Testis (tissue), 3 donors: ENCODE data around the gene TSPAN32. TPM values are rescaled to one million over a fixed set of nuclear protein-coding genes. Genes with fewer than 3 reads are reported as not detected.

Experiments
- DNase-seq: peaks from one replicate; pipeline ENCODE4 v3.0.0-alpha.2; 2019
- H3K27ac ChIP-seq, 2 donors: fragments of 200-600 bp; sonication (generic); one replicate each; pipeline ENCODE4 v1.5.1; 2019
- H3K27me3 ChIP-seq: fragments of 200-600 bp; sonication (generic); one replicate; pipeline ENCODE4 v1.5.1; 2019
- H3K36me3 ChIP-seq: fragments of 200-600 bp; sonication (generic); one replicate; pipeline ENCODE4 v1.5.1; 2017; ENCODE audit warnings: low read depth; ENCODE audit errors: missing control alignments
- H3K4me1 ChIP-seq: fragments of 200-600 bp; sonication (generic); one replicate; pipeline ENCODE4 v1.5.1; 2019
- H3K4me3 ChIP-seq, 2 donors: fragments of 200-600 bp; sonication (generic); one replicate each; pipeline ENCODE4 v1.5.1; 2017 to 2019
- H3K9me3 ChIP-seq: fragments of 200-600 bp; sonication (generic); one replicate; pipeline ENCODE4 v1.5.1; 2017
- CTCF ChIP-seq, 3 experiments: fragments of 450-650 bp in 2 of 3; fragments of 200-600 bp in 1 of 3; sonication (generic) in 1 of 3; IDR thresholded peaks; one replicate each; pipeline ENCODE4 v1.5.1; 2016 to 2019; ENCODE audit warnings: antibody characterized with exemption in 3 of 3, mild to moderate bottlenecking in 2 of 3, moderate library complexity in 1 of 3
- POLR2A ChIP-seq: fragments of 450-650 bp; IDR thresholded peaks from one replicate; pipeline ENCODE4 v1.6.1; 2017; ENCODE audit warnings: antibody characterized with exemption, mild to moderate bottlenecking, moderate library complexity
- WGBS, 2 donors: methylation state at CpG; one replicate each; pipeline ENCODE4 v1.1.5; 2018; 5-methylcytosine and 5-hydroxymethylcytosine counted together
- intact Hi-C: fragments of 100-400 bp; cut with DNase I; formaldehyde crosslinking; loops from one replicate; pipeline ENCODE4 v1.15.1; 2023; ENCODE audit warnings: low total_unique reads
- polyA plus RNA-seq: library from polyadenylated mRNA; stranded (reverse); fragments of 350-450 nt; fragmentation: Illumina TruSeq; extraction: RNeasy Lipid Tissue Mini Kit (QIAGEN cat#74804); gene quantifications from one replicate; pipeline ENCODE4 v1.2.3, GENCODE V29; 2014; ENCODE audit warnings: low read depth, low replicate concordance; ENCODE audit not compliant: insufficient read depth
- total RNA-seq, 2 donors: library from RNA; depleted of rRNA; stranded (reverse); fragments of >200 nt; gene quantifications; one replicate each; pipeline ENCODE4 v1.2.3, GENCODE V29; 2016

TSPAN32 gene
- total and polyA plus RNA-seq, 3 donors from 2014 or later = 1.0 to 1.5 (median 1.1) TPM

GRCh38 chr11:2267306-2267850, 34.4 kb upstream of the TSPAN32 start:
- intact Hi-C loops = no loop called here
- WGBS, 2 donors = 82 to 83% methylated on average over 4 to 12 of the region's 12 CpGs
- Histone ChIP-seq H3K9me3 (no peaks in the 10 kb centered on the region), H3K4me1 (peaks cover 9% of the 10 kb centered on the region), H3K36me3 (no peaks in the 10 kb centered on the region), H3K27me3 (peaks cover 3% of the 10 kb centered on the region), H3K27ac (no peak overlapping the region), H3K4me3 (no peak overlapping the region)
- TF ChIP-seq CTCF (IDR thresholded peaks at IDR 0.05) = no peak
- no peak for TF ChIP-seq POLR2A
- DNase-seq = peak; percentile 4

GRCh38 chr11:2267851-2268728, 33.7 kb upstream of the TSPAN32 start:
- H3K9me3 ChIP-seq = no peaks in the 10 kb centered on the region
- peaks cover 9% of the 10 kb centered on the region for H3K4me1 ChIP-seq
- peak; percentile 12 for DNase-seq
- WGBS, 2 donors = 53 to 68% methylated on average over 5 to 26 of the region's 26 CpGs
- TF ChIP-seq CTCF (IDR thresholded peaks at IDR 0.05) = no peak
- no peak for TF ChIP-seq POLR2A
- H3K4me3 ChIP-seq = no peak overlapping the region
- H3K27me3 ChIP-seq = peaks cover 3% of the 10 kb centered on the region
- no peaks in the 10 kb centered on the region for H3K36me3 ChIP-seq
- intact Hi-C loops = no loop called here
- no peak overlapping the region for H3K27ac ChIP-seq

- Histone ChIP-seq H3K4me1 (peaks cover 9% of the 10 kb centered on the region), H3K27ac (peak overlapping the region in 1 of 2 donors; percentile 69)
Measured at GRCh38 chr11:2268729-2269600, 32.8 kb upstream of the TSPAN32 start.

More at GRCh38 chr11:2268729-2269600, 32.8 kb upstream of the TSPAN32 start:
- H3K4me3 ChIP-seq = peak overlapping the region; percentile 45 to 57
- no peaks in the 10 kb centered on the region for H3K36me3 ChIP-seq
- peak; percentile 22 for DNase-seq
- TF ChIP-seq POLR2A (no peak), CTCF (IDR thresholded peaks at IDR 0.05) (no peak)
- WGBS, 2 donors = 0 to 2% methylated on average over 10 to 89 of the region's 89 CpGs
- no peaks in the 10 kb centered on the region for H3K9me3 ChIP-seq
- intact Hi-C loops = no loop called here
- peaks cover 3% of the 10 kb centered on the region for H3K27me3 ChIP-seq
